ENCODE data around the gene PACRG.

Gene PACRG

GRCh38 chr6:163136681-163137397 is 409.1 kb downstream of the PACRG start:
- no peak for DNase-seq (ENCODE audit: low read depth in 2 of 2)

- no peak for DNase-seq (ENCODE audit: low read depth in 2 of 2)
Measured at GRCh38 chr6:163137398-163137881, 409.7 kb downstream of the PACRG start.

- DNase-seq (ENCODE audit: low read depth in 2 of 2), result no peak
Measured at GRCh38 chr6:163146036-163146435, 418.3 kb downstream of the PACRG start.

- DNase-seq (ENCODE audit: low read depth in 2 of 2), result no peak
Measured at GRCh38 chr6:163147994-163148393, 420.2 kb downstream of the PACRG start.

- DNase-seq (ENCODE audit: low read depth in 2 of 2), result no peak
Measured at GRCh38 chr6:163148451-163149278, 420.9 kb downstream of the PACRG start.

GRCh38 chr6:163149279-163149848 is 421.6 kb downstream of the PACRG start:
- no peak for DNase-seq (ENCODE audit: low read depth in 2 of 2)

- no peak for DNase-seq (ENCODE audit: low read depth in 2 of 2)
Measured at GRCh38 chr6:163151212-163151611, 423.4 kb downstream of the PACRG start.

GRCh38 chr6:163152701-163153100 is 424.9 kb downstream of the PACRG start:
- DNase-seq (ENCODE audit: low read depth in 2 of 2), result no peak

- DNase-seq (ENCODE audit: low read depth in 2 of 2), result no peak
Measured at GRCh38 chr6:163159110-163159509, 431.3 kb downstream of the PACRG start.

GRCh38 chr6:163159689-163160088 is 431.9 kb downstream of the PACRG start:
- DNase-seq (ENCODE audit: low read depth in 2 of 2), result no peak

GRCh38 chr6:163162007-163162873 is 434.5 kb downstream of the PACRG start:
- DNase-seq (ENCODE audit: low read depth in 2 of 2), result no peak

- no peak for DNase-seq (ENCODE audit: low read depth in 2 of 2)
Measured at GRCh38 chr6:163162874-163163213, 435.1 kb downstream of the PACRG start.

- no peak for DNase-seq (ENCODE audit: low read depth in 2 of 2)
Measured at GRCh38 chr6:163164175-163164900, 436.6 kb downstream of the PACRG start.

GRCh38 chr6:163165155-163165910 is 437.6 kb downstream of the PACRG start:
- DNase-seq (ENCODE audit: low read depth in 2 of 2), result no peak

- DNase-seq (ENCODE audit: low read depth in 2 of 2), result no peak
Measured at GRCh38 chr6:163165922-163166321, 438.1 kb downstream of the PACRG start.

GRCh38 chr6:163166507-163166906 is 438.7 kb downstream of the PACRG start:
- no peak for DNase-seq (ENCODE audit: low read depth in 2 of 2)

GRCh38 chr6:163169521-163169920 is 441.7 kb downstream of the PACRG start:
- DNase-seq (ENCODE audit: low read depth in 2 of 2), result no peak

GRCh38 chr6:163170294-163170883 is 442.6 kb downstream of the PACRG start:
- DNase-seq (ENCODE audit: low read depth in 2 of 2), result peak; percentile 3 to 7

GRCh38 chr6:163173741-163174140 is 446.0 kb downstream of the PACRG start:
- no peak for DNase-seq (ENCODE audit: low read depth in 2 of 2)

GRCh38 chr6:163175301-163175700 is 447.5 kb downstream of the PACRG start:
- no peak for DNase-seq (ENCODE audit: low read depth in 2 of 2)
